Panc1 (cell line): ENCODE data around the gene NLRP1. TPM values are rescaled to one million over a fixed set of nuclear protein-coding genes. Genes with fewer than 3 reads are reported as not detected.

Source experiments
- ATAC-seq: fragments of 200-7000 bp; cut with Tn5 transposase; 2 replicates; pipeline ENCODE4 v1.9.1; 2020; ENCODE audit warnings: mild to moderate bottlenecking, moderate library complexity
- BruUV-seq: library from RNA; stranded (reverse); fragments of 400-500 nt; replicated peaks from 2 replicates; lab custom pipeline; 2021; lab: Mats Ljungman, UMichigan
- CTCF ChIA-PET: fragments of 300-600 bp; sonication (Branson Sonifier 250); formaldehyde crosslinking; loops from one replicate; lab custom pipeline; 2022; ENCODE audit warnings: antibody characterized with exemption; lab: Charles Lee
- POLR2A ChIA-PET: fragments of 300-600 bp; sonication (Branson Sonifier 250); formaldehyde crosslinking; loops from one replicate; lab custom pipeline; 2022; ENCODE audit warnings: antibody characterized with exemption; lab: Charles Lee
- DNase-seq: peaks from one replicate; pipeline ENCODE4 v3.0.0-alpha.2; 2010; ENCODE audit warnings: low read depth, low spot score
- H3K27ac ChIP-seq: 2 replicates; pipeline ENCODE4 v1.5.1; 2011; ENCODE audit warnings: mild to moderate bottlenecking, low read length, inconsistent platforms
- H3K27me3 ChIP-seq: fragments of 200-500 bp; sonication (Bioruptor generic); 2 replicates; pipeline ENCODE4 v1.6.0; 2014; ENCODE audit warnings: low read length, inconsistent platforms; ENCODE audit not compliant: control insufficient read depth, insufficient read depth
- H3K36me3 ChIP-seq: fragments of 200-500 bp; sonication (Bioruptor generic); 2 replicates; pipeline ENCODE4 v1.5.1; 2014; ENCODE audit warnings: inconsistent platforms, mild to moderate bottlenecking, low read length, moderate library complexity; ENCODE audit not compliant: control insufficient read depth, insufficient read depth
- H3K4me1 ChIP-seq: 2 replicates; pipeline ENCODE4 v1.5.1; 2011; ENCODE audit warnings: inconsistent platforms, mild to moderate bottlenecking, low read length, moderate library complexity; ENCODE audit not compliant: control insufficient read depth, insufficient read depth
- H3K4me3 ChIP-seq, 2 experiments: 2 replicates each; pipeline ENCODE4 v1.5.1; 2011 to 2012; ENCODE audit warnings: low read depth in 2 of 2, low read length in 2 of 2, mild to moderate bottlenecking in 2 of 2, inconsistent platforms in 1 of 2, moderate library complexity in 1 of 2
- H3K9me3 ChIP-seq: fragments of 200-500 bp; sonication (Bioruptor generic); 2 replicates; pipeline ENCODE4 v1.5.1; 2014; ENCODE audit warnings: low read depth, mild to moderate bottlenecking, inconsistent platforms, low read length, moderate library complexity; ENCODE audit not compliant: control insufficient read depth, insufficient read depth
- CTCF ChIP-seq: fragments of 450-650 bp; IDR thresholded peaks from 2 replicates; pipeline ENCODE4 v1.5.1; 2017; ENCODE audit warnings: mild to moderate bottlenecking
- POLR2AphosphoS5 ChIP-seq: IDR thresholded peaks from 2 replicates; pipeline ENCODE4 v1.6.1; 2012; ENCODE audit warnings: mild to moderate bottlenecking, low read depth, low read length, moderate library complexity
- REST ChIP-seq, 2 experiments: IDR thresholded peaks; 2 replicates each; pipeline ENCODE4 v1.6.1; 2011 to 2012; ENCODE audit warnings: low read depth in 2 of 2, control low read depth in 1 of 2, low read length in 1 of 2, mild to moderate bottlenecking in 1 of 2, moderate library complexity in 1 of 2; ENCODE audit not compliant: insufficient read depth in 1 of 2
- SIN3A ChIP-seq: IDR thresholded peaks from 2 replicates; pipeline ENCODE4 v1.6.1; 2012; ENCODE audit warnings: low read depth, mild to moderate bottlenecking, low read length, moderate library complexity, borderline replicate concordance; ENCODE audit not compliant: insufficient read depth
- TCF7L2 ChIP-seq: IDR thresholded peaks from 2 replicates; pipeline ENCODE4 v1.6.1; 2011; ENCODE audit warnings: mild to moderate bottlenecking, low read depth, low read length, inconsistent platforms
- in situ Hi-C: cut with HindIII; loops from 2 replicates; pipeline ENCODE4 v1.10.0; 2016; ENCODE audit warnings: low sequenced_read_pairs, low pct_unique_long_range_greater_than_20kb
- intact Hi-C: fragments of 100-400 bp; cut with micrococcal nuclease; formaldehyde crosslinking; loops from one replicate; pipeline ENCODE4 v1.10.0; 2022; ENCODE audit not compliant: unreplicated experiment
- total RNA-seq: library from RNA; stranded (reverse); gene quantifications from one replicate; pipeline ENCODE4 v1.2.1, GENCODE V29; 2021; ENCODE audit not compliant: unreplicated experiment

The NLRP1 gene
- total RNA-seq, 1 experiment from 2014 or later = 0.57 TPM

- Histone ChIP-seq H3K4me1 (no peaks in the 10 kb centered on the region), H3K27ac (no peak overlapping the region), H3K36me3 (no peaks in the 10 kb centered on the region), H3K4me3 (no peak overlapping the region), H3K9me3 (no peaks in the 10 kb centered on the region), H3K27me3 (no peaks in the 10 kb centered on the region)
- DNase-seq (no peak), ATAC-seq (no peak)
- ChIA-PET CTCF (no interaction called here), POLR2A (no interaction called here)
- TF ChIP-seq SIN3A (no peak), REST (IDR thresholded peaks at IDR 0.05; ENCODE audit: insufficient read depth in 1 of 2, low read depth in 2 of 2, low read length in 1 of 2) (no peak), TCF7L2 (no peak), POLR2AphosphoS5 (no peak), CTCF (no peak)
- in situ Hi-C loops = no loop called here
- intact Hi-C loops = no loop called here
- BruUV-seq = no TSS peak
These were observed 42.6 kb downstream of the NLRP1 start for GRCh38 chr17:5541610-5542202.

- H3K9me3 ChIP-seq = no peaks in the 10 kb centered on the region
- TF ChIP-seq CTCF (no peak), TCF7L2 (no peak), SIN3A (no peak), REST (IDR thresholded peaks at IDR 0.05; ENCODE audit: insufficient read depth in 1 of 2, low read depth in 2 of 2, low read length in 1 of 2) (no peak), POLR2AphosphoS5 (no peak)
- H3K27me3 ChIP-seq = no peaks in the 10 kb centered on the region
- no TSS peak for BruUV-seq
- CTCF ChIA-PET = no interaction called here
- no peaks in the 10 kb centered on the region for H3K36me3 ChIP-seq
- no peak for ATAC-seq
- H3K4me3 ChIP-seq = no peak overlapping the region
- POLR2A ChIA-PET = no interaction called here
- no peak overlapping the region for H3K27ac ChIP-seq
- intact Hi-C loops (no loop called here), in situ Hi-C loops (no loop called here)
- no peaks in the 10 kb centered on the region for H3K4me1 ChIP-seq
- DNase-seq = no peak
These were observed 44.0 kb downstream of the NLRP1 start for GRCh38 chr17:5540321-5540720.
